MCF 10A (cell line): ENCODE results near the gene ZNF532. TPM values are rescaled to one million over a fixed set of nuclear protein-coding genes. Genes with fewer than 3 reads are reported as not detected.

ENCODE experiments used
- BruUV-seq: library from RNA; stranded (reverse); fragments of 400-500 nt; replicated peaks from 2 replicates; lab custom pipeline; 2021; lab: Mats Ljungman, UMichigan
- CTCF ChIA-PET: fragments of 300-600 bp; sonication (Branson Sonifier 250); formaldehyde crosslinking; extraction: SDS; loops from one replicate; lab custom pipeline; 2021; ENCODE audit warnings: antibody characterized with exemption, inconsistent platforms; lab: Yijun Ruan, JAX
- POLR2A ChIA-PET: fragments of 300-600, 350-650 bp; sonication (Branson Sonifier 250); formaldehyde crosslinking; extraction: SDS; loops from one replicate; lab custom pipeline; 2020; ENCODE audit warnings: antibody characterized with exemption, inconsistent platforms; lab: Yijun Ruan, JAX
- DNase-seq: peaks from one replicate; pipeline ENCODE4 v3.0.0-alpha.2; 2018; ENCODE audit not compliant: unreplicated experiment
- H3K27ac Mint-ChIP-seq: one replicate; pipeline ENCODE4 v1.8.0; 2022; ENCODE audit warnings: mild to moderate bottlenecking, low read depth, mixed read lengths; ENCODE audit not compliant: unreplicated experiment
- H3K27me3 Mint-ChIP-seq: one replicate; pipeline ENCODE4 v1.8.0; 2022; ENCODE audit warnings: mixed read lengths; ENCODE audit not compliant: insufficient read depth, unreplicated experiment
- H3K36me3 Mint-ChIP-seq: one replicate; pipeline ENCODE4 v1.8.0; 2022; ENCODE audit warnings: mild to moderate bottlenecking, moderate library complexity, mixed read lengths; ENCODE audit not compliant: insufficient read depth, unreplicated experiment
- H3K4me1 Mint-ChIP-seq: one replicate; pipeline ENCODE4 v1.8.0; 2022; ENCODE audit warnings: mixed read lengths; ENCODE audit not compliant: insufficient read depth, unreplicated experiment
- H3K4me3 Mint-ChIP-seq: one replicate; pipeline ENCODE4 v1.8.0; 2022; ENCODE audit warnings: mild to moderate bottlenecking, moderate library complexity, mixed read lengths; ENCODE audit not compliant: unreplicated experiment
- H3K9me3 Mint-ChIP-seq: one replicate; pipeline ENCODE4 v1.8.0; 2022; ENCODE audit warnings: mixed read lengths; ENCODE audit not compliant: unreplicated experiment
- intact Hi-C: fragments of 100-400 bp; cut with micrococcal nuclease; formaldehyde crosslinking; loops from 2 replicates; pipeline ENCODE4 v1.14.1; 2022
- total RNA-seq: library from RNA; stranded (reverse); gene quantifications from 2 replicates; pipeline ENCODE4 v1.2.3, GENCODE V29; 2022
- TF ChIP-seq, protein P1 (sequence below): fragments of 200-600 bp; IDR thresholded peaks from one replicate; pipeline ENCODE4 v1.8.0; 2022; ENCODE audit warnings: antibody characterized with exemption, mild to moderate bottlenecking; ENCODE audit not compliant: unreplicated experiment

Gene ZNF532
- total RNA-seq, 1 experiment from 2014 or later, result 64.1 TPM

DNA sequence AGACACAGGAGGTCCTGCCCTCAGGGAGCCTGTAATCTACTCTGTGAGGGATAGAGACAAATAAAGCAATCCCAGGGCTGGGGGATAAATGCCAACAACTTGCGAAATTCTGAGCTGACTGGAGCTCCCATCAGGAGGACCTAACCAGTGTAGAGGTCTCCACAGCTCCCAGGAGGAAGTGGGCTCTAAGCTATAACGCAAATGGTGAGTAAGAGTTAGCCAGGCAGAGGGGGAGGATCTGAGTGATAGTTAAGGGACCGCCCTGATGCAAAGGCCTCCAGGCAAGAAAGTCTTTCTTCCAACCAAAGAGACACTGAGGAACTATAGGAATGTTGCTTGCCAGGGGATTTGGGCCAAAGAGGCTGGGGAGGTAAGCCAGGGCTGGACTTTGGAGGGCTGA lies 16.0 kb upstream of the ZNF532 start:
- Mint-ChIP-seq H3K4me3 (no peak overlapping the region), H3K27ac (no peak overlapping the region), H3K36me3 (no peaks in the 10 kb centered on the region), H3K27me3 (no peaks in the 10 kb centered on the region), H3K9me3 (no peaks in the 10 kb centered on the region), H3K4me1 (peaks cover 24% of the 10 kb centered on the region)
- no TSS peak for BruUV-seq
- ChIA-PET CTCF (interaction anchor here (0.6 to 1.0 kb wide), 2 partner anchors 36 to 198 kb away, joined by 3 read pairs; no protein-coding TSS in a partner anchor), POLR2A (interaction anchor here (1.0 to 2.1 kb wide), 2 partner anchors 16 to 224 kb away, joined by 3 to 9 read pairs; partner anchors contain the start of gene ZNF532)
- peak; percentile 61 for DNase-seq
- TF ChIP-seq, protein P1, sequence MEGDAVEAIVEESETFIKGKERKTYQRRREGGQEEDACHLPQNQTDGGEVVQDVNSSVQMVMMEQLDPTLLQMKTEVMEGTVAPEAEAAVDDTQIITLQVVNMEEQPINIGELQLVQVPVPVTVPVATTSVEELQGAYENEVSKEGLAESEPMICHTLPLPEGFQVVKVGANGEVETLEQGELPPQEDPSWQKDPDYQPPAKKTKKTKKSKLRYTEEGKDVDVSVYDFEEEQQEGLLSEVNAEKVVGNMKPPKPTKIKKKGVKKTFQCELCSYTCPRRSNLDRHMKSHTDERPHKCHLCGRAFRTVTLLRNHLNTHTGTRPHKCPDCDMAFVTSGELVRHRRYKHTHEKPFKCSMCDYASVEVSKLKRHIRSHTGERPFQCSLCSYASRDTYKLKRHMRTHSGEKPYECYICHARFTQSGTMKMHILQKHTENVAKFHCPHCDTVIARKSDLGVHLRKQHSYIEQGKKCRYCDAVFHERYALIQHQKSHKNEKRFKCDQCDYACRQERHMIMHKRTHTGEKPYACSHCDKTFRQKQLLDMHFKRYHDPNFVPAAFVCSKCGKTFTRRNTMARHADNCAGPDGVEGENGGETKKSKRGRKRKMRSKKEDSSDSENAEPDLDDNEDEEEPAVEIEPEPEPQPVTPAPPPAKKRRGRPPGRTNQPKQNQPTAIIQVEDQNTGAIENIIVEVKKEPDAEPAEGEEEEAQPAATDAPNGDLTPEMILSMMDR, result no peak
- intact Hi-C loops, result no loop called here

DNA sequence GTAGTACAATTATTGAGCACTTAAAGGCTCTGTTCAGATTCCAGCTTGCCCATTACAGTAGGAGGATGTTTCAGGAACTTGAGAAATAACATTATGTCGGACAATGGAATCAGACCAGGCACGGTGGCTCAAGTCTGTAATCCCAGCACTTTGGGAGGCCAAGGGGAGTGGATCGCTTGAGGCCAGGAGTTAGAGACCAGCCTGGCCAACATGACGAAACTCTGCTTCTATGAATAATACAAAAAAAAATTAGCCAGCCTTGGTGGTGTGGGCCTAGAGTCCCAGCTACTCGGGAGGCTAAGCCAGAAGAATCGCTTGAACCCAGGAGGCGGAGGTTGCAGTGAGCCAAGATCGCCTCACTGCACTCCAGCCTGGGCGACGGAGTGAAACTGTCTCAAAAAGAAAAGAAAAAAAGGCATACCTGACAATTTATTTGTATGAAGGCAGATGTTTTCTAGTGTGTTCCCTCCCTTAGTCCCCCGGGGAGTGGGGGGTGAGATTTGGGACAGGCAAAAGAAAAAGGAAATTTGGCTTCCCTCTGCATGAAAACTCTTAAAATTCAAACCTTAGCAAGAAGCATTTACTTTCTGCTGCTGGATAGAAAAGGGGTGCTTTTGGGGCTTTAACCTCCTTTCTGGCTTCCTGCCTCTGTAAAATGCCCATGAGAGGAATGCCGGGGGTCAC lies 13.7 kb upstream of the ZNF532 start:
- no peak for DNase-seq
- ChIA-PET CTCF (interaction anchor here (0.7 to 1.2 kb wide), 3 partner anchors 12 to 321 kb away, joined by 3 read pairs; no protein-coding TSS in a partner anchor), POLR2A (interaction anchor here (0.9 to 2.1 kb wide), 10 partner anchors 9 to 72 kb away, joined by 3 to 9 read pairs (median 4); partner anchors contain the start of gene ZNF532)
- H3K9me3 Mint-ChIP-seq, result no peaks in the 10 kb centered on the region
- intact Hi-C loops, result no loop called here
- H3K36me3 Mint-ChIP-seq, result no peaks in the 10 kb centered on the region
- TF ChIP-seq, protein P1, result no peak
- H3K27ac Mint-ChIP-seq, result peak overlapping the region; percentile 27
- no peak overlapping the region for H3K4me3 Mint-ChIP-seq
- BruUV-seq, result TSS peak; percentile 52
- peaks cover 13% of the 10 kb centered on the region for H3K4me1 Mint-ChIP-seq
- H3K27me3 Mint-ChIP-seq, result no peaks in the 10 kb centered on the region

- TF ChIP-seq, protein P1, result no peak
- no peak overlapping the region for H3K27ac Mint-ChIP-seq
- ChIA-PET CTCF (interaction anchor here (1.2 kb wide), 1 partner anchor 84 kb away, joined by 3 read pairs; no protein-coding TSS in a partner anchor), POLR2A (interaction anchor here (0.7 to 1.3 kb wide), 3 partner anchors 8 to 54 kb away, joined by 3 to 4 read pairs (median 3); partner anchors contain the start of gene ZNF532)
- BruUV-seq, result no TSS peak
- no peak for DNase-seq
- H3K27me3 Mint-ChIP-seq, result no peaks in the 10 kb centered on the region
- H3K36me3 Mint-ChIP-seq, result no peaks in the 10 kb centered on the region
- intact Hi-C loops, result no loop called here
- peaks cover 10% of the 10 kb centered on the region for H3K4me1 Mint-ChIP-seq
- H3K4me3 Mint-ChIP-seq, result no peak overlapping the region
- no peaks in the 10 kb centered on the region for H3K9me3 Mint-ChIP-seq
These were observed 12.8 kb upstream of the ZNF532 start for GRCh38 chr18:58851856-58852255.

- Mint-ChIP-seq H3K36me3 (no peaks in the 10 kb centered on the region), H3K27ac (no peak overlapping the region), H3K9me3 (no peaks in the 10 kb centered on the region), H3K4me3 (no peak overlapping the region), H3K4me1 (peaks cover 10% of the 10 kb centered on the region), H3K27me3 (no peaks in the 10 kb centered on the region)
- intact Hi-C loops, result no loop called here
- TF ChIP-seq, protein P1, result no peak
- BruUV-seq, result no TSS peak
- ChIA-PET CTCF (no interaction called here), POLR2A (no interaction called here)
- DNase-seq, result no peak
These were observed 12.0 kb upstream of the ZNF532 start for GRCh38 chr18:58852629-58853028.
